Lung (tissue), 12 donors: ENCODE data around the gene SPINDOC. TPM values are rescaled to one million over a fixed set of nuclear protein-coding genes. Genes with fewer than 3 reads are reported as not detected.

Experiments
- ATAC-seq: fragments of 200-7000 bp; cut with Tn5 transposase; one replicate; pipeline ENCODE4 v1.9.1; 2020; ENCODE audit warnings: moderate number of reproducible peaks; ENCODE audit not compliant: insufficient read depth, low FRiP score
- DNase-seq, 3 donors: peaks; one replicate each; pipeline ENCODE4 v3.0.0-alpha.2; 2013 to 2017
- H3K27ac ChIP-seq, 2 donors: one replicate each; pipeline ENCODE4 v1.5.1; 2013; ENCODE audit warnings: mild to moderate bottlenecking in 2 of 2, moderate library complexity in 2 of 2, control low read depth in 1 of 2, inconsistent platforms in 1 of 2, low read depth in 1 of 2, low read length in 1 of 2
- H3K27me3 ChIP-seq, 3 donors: one replicate each; pipeline ENCODE4 v1.5.1; 2013; ENCODE audit warnings: low read length in 2 of 3; ENCODE audit not compliant: control insufficient read depth in 3 of 3, insufficient read depth in 3 of 3
- H3K36me3 ChIP-seq, 4 donors: one replicate each; pipeline ENCODE4 v1.5.1; 2013; ENCODE audit warnings: low read length in 4 of 4, mild to moderate bottlenecking in 1 of 4, moderate library complexity in 1 of 4; ENCODE audit not compliant: control insufficient read depth in 4 of 4, insufficient read depth in 4 of 4
- H3K4me1 ChIP-seq, 5 donors: one replicate each; pipeline ENCODE4 v1.5.1; 2013; ENCODE audit warnings: low read length in 5 of 5, mild to moderate bottlenecking in 2 of 5, moderate library complexity in 1 of 5; ENCODE audit not compliant: control insufficient read depth in 5 of 5, insufficient read depth in 5 of 5
- H3K4me3 ChIP-seq: one replicate; pipeline ENCODE4 v1.5.1; 2013; ENCODE audit warnings: mild to moderate bottlenecking, control low read depth, moderate library complexity
- H3K9ac ChIP-seq, 2 donors: one replicate each; pipeline ENCODE4 v1.5.1; 2013; ENCODE audit warnings: low read length in 2 of 2, control low read depth in 1 of 2; ENCODE audit not compliant: insufficient read depth in 1 of 2
- H3K9me3 ChIP-seq, 4 donors: one replicate each; pipeline ENCODE4 v1.5.1; 2013; ENCODE audit warnings: low read length in 3 of 4, mild to moderate bottlenecking in 1 of 4, moderate library complexity in 1 of 4; ENCODE audit not compliant: control insufficient read depth in 4 of 4, insufficient read depth in 3 of 4
- WGBS, 2 donors: extraction: QIAGEN DNeasy Blood & Tissue Kit; methylation state at CpG; one replicate each; pipeline ENCODE4 v1.1.7; 2013; 5-methylcytosine and 5-hydroxymethylcytosine counted together
- polyA plus RNA-seq, 2 donors: library from polyadenylated mRNA; stranded (reverse); fragments of 200-250 nt; gene quantifications; one replicate each; pipeline ENCODE4 v1.2.1, GENCODE V29; 2013
- total RNA-seq, 2 donors: library from RNA; depleted of rRNA in 1 of 2; stranded (reverse); fragments of >200 nt in 1 of 2; gene quantifications; one replicate each; pipeline ENCODE4 v1.2.1, GENCODE V29; 2014 to 2021
- TF ChIP-seq, protein P1 (sequence below): IDR thresholded peaks from 2 replicates; pipeline ENCODE4 v1.5.1; 2012; ENCODE audit warnings: mild to moderate bottlenecking; ENCODE audit errors: control extremely low read depth, extremely low read depth
- donor health status: control.
- donor health status: control.
- donor health status: Bipolar disorder and iron deficiency.
- donor health status: healthy.
- donor health status: DM: yes; HTN: yes; CAD: no.

The SPINDOC gene
- total and polyA plus RNA-seq, 4 donors: 9.9 to 23.9 (median 14.2) TPM

DNA sequence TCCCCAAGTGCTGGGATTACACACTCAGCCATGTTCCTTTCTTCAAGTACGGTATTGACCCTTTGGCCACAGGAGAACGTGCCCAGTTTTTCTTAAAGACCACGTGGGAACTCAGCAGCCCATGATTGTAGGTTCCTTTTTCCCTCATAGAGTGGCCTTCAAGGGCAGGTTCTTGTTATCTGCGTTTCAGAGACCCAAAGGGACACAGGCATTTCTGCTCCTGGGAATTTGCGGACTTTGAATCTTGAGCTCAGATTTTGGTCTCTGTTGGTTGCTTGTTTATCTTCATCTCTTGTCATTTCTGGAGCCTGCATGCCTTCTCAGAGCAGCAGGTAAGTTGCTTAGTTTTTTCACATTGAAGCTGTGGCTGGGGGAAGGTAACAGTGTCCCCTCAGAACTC, 37.7 kb downstream of the SPINDOC start:
- H3K27me3 ChIP-seq: no peaks in the 10 kb centered on the region
- 74 to 83% methylated on average over 5 of the region's 5 CpGs for WGBS, 2 donors
- H3K9me3 ChIP-seq: no peaks in the 10 kb centered on the region
- DNase-seq: no peak
- H3K36me3 ChIP-seq: peaks cover 0 to 9% (median 5%) of the 10 kb centered on the region in 4 donors
- peak overlapping the region in 1 of 2 donors; percentile 45 for H3K27ac ChIP-seq
- ATAC-seq: no peak
- TF ChIP-seq, protein P1, sequence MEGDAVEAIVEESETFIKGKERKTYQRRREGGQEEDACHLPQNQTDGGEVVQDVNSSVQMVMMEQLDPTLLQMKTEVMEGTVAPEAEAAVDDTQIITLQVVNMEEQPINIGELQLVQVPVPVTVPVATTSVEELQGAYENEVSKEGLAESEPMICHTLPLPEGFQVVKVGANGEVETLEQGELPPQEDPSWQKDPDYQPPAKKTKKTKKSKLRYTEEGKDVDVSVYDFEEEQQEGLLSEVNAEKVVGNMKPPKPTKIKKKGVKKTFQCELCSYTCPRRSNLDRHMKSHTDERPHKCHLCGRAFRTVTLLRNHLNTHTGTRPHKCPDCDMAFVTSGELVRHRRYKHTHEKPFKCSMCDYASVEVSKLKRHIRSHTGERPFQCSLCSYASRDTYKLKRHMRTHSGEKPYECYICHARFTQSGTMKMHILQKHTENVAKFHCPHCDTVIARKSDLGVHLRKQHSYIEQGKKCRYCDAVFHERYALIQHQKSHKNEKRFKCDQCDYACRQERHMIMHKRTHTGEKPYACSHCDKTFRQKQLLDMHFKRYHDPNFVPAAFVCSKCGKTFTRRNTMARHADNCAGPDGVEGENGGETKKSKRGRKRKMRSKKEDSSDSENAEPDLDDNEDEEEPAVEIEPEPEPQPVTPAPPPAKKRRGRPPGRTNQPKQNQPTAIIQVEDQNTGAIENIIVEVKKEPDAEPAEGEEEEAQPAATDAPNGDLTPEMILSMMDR: no peak
- H3K4me3 ChIP-seq: no peak overlapping the region
- H3K9ac ChIP-seq: no peak overlapping the region
- H3K4me1 ChIP-seq: peaks cover 6 to 19% (median 10%) of the 10 kb centered on the region in 5 donors

DNA sequence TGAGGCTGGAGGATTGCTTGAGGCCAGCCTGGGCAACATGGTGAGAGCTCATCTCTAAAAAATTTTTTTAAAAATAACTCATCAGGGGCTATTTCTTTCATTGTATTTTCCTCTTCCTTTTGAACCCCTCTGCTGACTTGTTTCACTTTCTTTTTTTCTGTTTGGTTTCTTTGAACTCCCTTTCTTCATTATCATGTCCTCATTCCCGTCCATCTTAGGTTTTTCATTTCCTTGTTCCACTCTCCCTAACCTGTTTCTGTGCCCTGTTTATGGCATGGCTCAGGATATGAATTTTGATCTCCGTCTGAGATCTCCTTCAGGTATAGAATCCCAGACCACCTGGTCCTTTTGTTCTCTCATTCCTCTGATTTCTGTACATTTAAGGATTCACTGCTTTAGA, 38.1 kb downstream of the SPINDOC start:
- Histone ChIP-seq H3K9me3 (no peaks in the 10 kb centered on the region), H3K9ac (peak overlapping the region in 1 of 2 donors; percentile 28), H3K27ac (peak overlapping the region in 1 of 2 donors; percentile 45), H3K27me3 (no peaks in the 10 kb centered on the region), H3K4me1 (peaks cover 6 to 19% (median 10%) of the 10 kb centered on the region in 5 donors), H3K36me3 (peaks cover 0 to 9% (median 5%) of the 10 kb centered on the region in 4 donors), H3K4me3 (no peak overlapping the region)
- 37 to 52% methylated on average over 2 of the region's 2 CpGs for WGBS, 2 donors
- no peak for DNase-seq
- TF ChIP-seq, protein P1: no peak
- no peak for ATAC-seq

DNA sequence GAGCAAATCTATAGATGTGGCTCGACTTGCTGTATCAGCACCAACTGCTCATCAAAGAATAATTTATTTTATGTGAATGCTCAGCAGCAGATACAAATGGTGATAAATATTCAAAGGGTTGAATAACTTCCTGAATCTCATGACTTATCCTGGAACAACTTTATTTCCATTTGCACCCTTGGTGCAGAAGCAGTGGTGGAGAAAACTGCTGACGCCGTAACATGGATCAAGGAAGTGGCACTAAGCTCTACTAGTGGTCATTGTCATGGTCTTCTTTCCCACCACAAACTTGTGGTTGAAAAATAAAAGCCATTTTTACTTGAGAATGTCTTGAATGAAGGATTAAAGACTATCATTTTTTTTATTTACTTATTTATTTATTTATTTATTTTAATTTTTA, 40.2 kb downstream of the SPINDOC start:
- H3K36me3 ChIP-seq: peaks cover 0 to 9% (median 5%) of the 10 kb centered on the region in 4 donors
- DNase-seq (no peak), ATAC-seq (no peak)
- no peaks in the 10 kb centered on the region for H3K27me3 ChIP-seq
- no peaks in the 10 kb centered on the region for H3K9me3 ChIP-seq
- H3K27ac ChIP-seq: no peak overlapping the region
- H3K4me1 ChIP-seq: peaks cover 6 to 14% (median 7%) of the 10 kb centered on the region in 5 donors
- WGBS, 2 donors: 76 to 78% methylated on average over 3 of the region's 3 CpGs
- TF ChIP-seq, protein P1: no peak
- no peak overlapping the region for H3K4me3 ChIP-seq
- no peak overlapping the region for H3K9ac ChIP-seq

GRCh38 chr11:63854696-63855095, 41.4 kb downstream of the SPINDOC start:
- Histone ChIP-seq H3K27me3 (no peaks in the 10 kb centered on the region), H3K9me3 (no peaks in the 10 kb centered on the region), H3K36me3 (peaks cover 0 to 9% (median 4%) of the 10 kb centered on the region in 4 donors), H3K9ac (no peak overlapping the region), H3K4me1 (peaks cover 6 to 12% (median 9%) of the 10 kb centered on the region in 5 donors), H3K27ac (no peak overlapping the region), H3K4me3 (no peak overlapping the region)
- ATAC-seq (no peak), DNase-seq (no peak)
- TF ChIP-seq, protein P1: no peak
- WGBS, 2 donors: 92 to 94% methylated on average over 4 of the region's 4 CpGs
